T-cell (primary cell): Measurements from ENCODE around the gene TBX6. TPM values are rescaled to one million over a fixed set of nuclear protein-coding genes. Genes with fewer than 3 reads are reported as not detected.
A peak's percentile ranks its signal among the peaks of the same experiment; 100 is the strongest.

ENCODE experiments used
- ATAC-seq, 4 experiments: fragments of 200-7000 bp in 3 of 4; fragments of 150-1000 bp in 1 of 4; cut with Tn5 transposase; replicated peaks in 1 of 4; 1 replicate in 3 of 4; 2 replicates in 1 of 4; pipeline ENCODE4 v1.10.0; 2021; ENCODE audit warnings: moderate library complexity in 3 of 4, mild to moderate bottlenecking in 2 of 4, moderate number of reproducible peaks in 1 of 4
- CTCF ChIA-PET, 2 donors: fragments of 300-600 bp; sonication (Branson Sonifier 250); formaldehyde crosslinking; loops; one replicate each; lab custom pipeline; 2022; ENCODE audit warnings: antibody characterized with exemption in 2 of 2; lab: Charles Lee
- POLR2A ChIA-PET, 2 donors: fragments of 300-600 bp; sonication (Branson Sonifier 250); formaldehyde crosslinking; loops; one replicate each; lab custom pipeline; 2022; ENCODE audit warnings: antibody characterized with exemption in 2 of 2; lab: Charles Lee
- DNase-seq, 35 experiments: peaks; one replicate each; pipeline versions ENCODE4 v3.0.0 to v3.0.0-alpha.2; 2013 to 2023
- H3K27ac ChIP-seq: one replicate; pipeline ENCODE4 v1.5.1; 2013; ENCODE audit warnings: low read length
- H3K27me3 ChIP-seq, 2 experiments: replicated peaks in 1 of 2; 1 replicate in 1 of 2; 2 replicates in 1 of 2; pipeline versions ENCODE4 v1.6.1 to v1.7.0; 2013; ENCODE audit warnings: low read length in 1 of 2, mixed read lengths in 1 of 2; ENCODE audit not compliant: control insufficient read depth in 2 of 2, insufficient read depth in 2 of 2; ENCODE audit errors: extremely low read depth in 1 of 2
- H3K36me3 ChIP-seq, 2 donors: 1 replicate in 1 of 2; 2 replicates in 1 of 2; pipeline versions ENCODE4 v1.6.1 to v1.7.0; 2013; ENCODE audit warnings: low read length in 1 of 2; ENCODE audit not compliant: control insufficient read depth in 2 of 2, insufficient read depth in 1 of 2; ENCODE audit errors: extremely low read depth in 1 of 2
- H3K4me1 ChIP-seq, 2 experiments: 1 replicate in 1 of 2; 2 replicates in 1 of 2; pipeline versions ENCODE4 v1.6.1 to v1.7.0; 2013; ENCODE audit warnings: low read length in 2 of 2, mixed read lengths in 1 of 2; ENCODE audit not compliant: insufficient read depth in 2 of 2, control insufficient read depth in 1 of 2; ENCODE audit errors: extremely low read depth in 1 of 2
- H3K4me3 ChIP-seq, 2 donors: 1 replicate in 1 of 2; 2 replicates in 1 of 2; pipeline versions ENCODE4 v1.5.1 to v1.7.0; 2013; ENCODE audit warnings: mild to moderate bottlenecking in 2 of 2, low read length in 1 of 2, moderate library complexity in 1 of 2; ENCODE audit not compliant: control insufficient read depth in 1 of 2; ENCODE audit errors: extremely low read depth in 1 of 2
- H3K9me3 ChIP-seq: 2 replicates; pipeline ENCODE4 v1.7.0; 2013
- H3K27ac Mint-ChIP-seq, 2 donors: one replicate each; pipeline ENCODE4 v1.8.0; 2020 to 2021; ENCODE audit warnings: mild to moderate bottlenecking in 2 of 2, mixed read lengths in 2 of 2
- H3K27me3 Mint-ChIP-seq, 2 donors: one replicate each; pipeline ENCODE4 v1.8.0; 2021 to 2022; ENCODE audit warnings: mixed read lengths in 2 of 2
- H3K36me3 Mint-ChIP-seq: one replicate; pipeline ENCODE4 v1.8.0; 2021; ENCODE audit warnings: mixed read lengths
- H3K4me1 Mint-ChIP-seq, 3 donors: one replicate each; pipeline ENCODE4 v1.8.0; 2020 to 2022; ENCODE audit warnings: mixed read lengths in 3 of 3, mild to moderate bottlenecking in 1 of 3
- H3K4me3 Mint-ChIP-seq, 3 donors: one replicate each; pipeline ENCODE4 v1.8.0; 2020 to 2022; ENCODE audit warnings: mild to moderate bottlenecking in 3 of 3, mixed read lengths in 3 of 3, moderate library complexity in 3 of 3
- H3K9me3 Mint-ChIP-seq, 3 donors: one replicate each; pipeline ENCODE4 v1.8.0; 2020 to 2022; ENCODE audit warnings: mixed read lengths in 3 of 3
- WGBS: methylation state at CpG from one replicate; pipeline ENCODE4 v1.1.5; 2013; ENCODE audit warnings: missing lambda C conversion rate; ENCODE audit not compliant: insufficient coverage; 5-methylcytosine and 5-hydroxymethylcytosine counted together
- total RNA-seq, 35 experiments: library from RNA in 6 of 35; stranded (reverse) in 6 of 35; fragments of 120-200 nt in 1 of 35; gene quantifications; one replicate each; pipeline versions ENCODE4 v1.2.1 to v1.2.4 and lab custom pipeline; 2013 to 2026

TBX6 gene
- total RNA-seq, 5 donors from 2014 or later (not counting 1 experiment from before 2014, with no cell fraction given), result 1.4 to 2.0 (median 1.5) TPM

DNA sequence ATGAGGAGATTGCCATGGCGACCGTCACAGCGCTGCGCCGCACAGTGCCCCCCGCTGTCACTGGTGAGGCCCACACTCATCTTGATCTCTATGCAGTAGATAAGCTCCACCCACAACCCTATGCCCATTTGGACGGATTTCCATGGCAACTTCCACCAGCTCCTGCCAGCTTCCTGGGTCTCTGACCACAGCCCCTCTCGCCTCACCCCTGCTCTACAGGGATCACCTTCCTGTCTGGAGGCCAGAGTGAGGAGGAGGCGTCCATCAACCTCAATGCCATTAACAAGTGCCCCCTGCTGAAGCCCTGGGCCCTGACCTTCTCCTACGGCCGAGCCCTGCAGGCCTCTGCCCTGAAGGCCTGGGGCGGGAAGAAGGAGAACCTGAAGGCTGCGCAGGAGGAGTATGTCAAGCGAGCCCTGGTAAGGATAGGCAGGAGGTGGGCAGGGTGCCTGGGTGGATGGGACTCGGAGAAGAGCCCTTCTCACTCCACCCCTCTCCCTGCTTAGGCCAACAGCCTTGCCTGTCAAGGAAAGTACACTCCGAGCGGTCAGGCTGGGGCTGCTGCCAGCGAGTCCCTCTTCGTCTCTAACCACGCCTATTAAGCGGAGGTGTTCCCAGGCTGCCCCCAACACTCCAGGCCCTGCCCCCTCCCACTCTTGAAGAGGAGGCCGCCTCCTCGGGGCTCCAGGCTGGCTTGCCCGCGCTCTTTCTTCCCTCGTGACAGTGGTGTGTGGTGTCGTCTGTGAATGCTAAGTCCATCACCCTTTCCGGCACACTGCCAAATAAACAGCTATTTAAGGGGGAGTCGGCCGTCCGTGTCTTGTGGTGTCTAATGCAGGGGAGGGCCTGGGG lies 21.9 kb downstream of the TBX6 start:
- H3K9me3 ChIP-seq, result no peaks in the 10 kb centered on the region
- Mint-ChIP-seq H3K4me1 (peaks cover 21 to 41% (median 37%) of the 10 kb centered on the region in 3 donors), H3K27me3 (no peaks in the 10 kb centered on the region), H3K4me3 (peak overlapping the region in 2 of 3 donors; percentile 11 to 31), H3K27ac (peak overlapping the region in 1 of 2 donors; percentile 39), H3K9me3 (no peaks in the 10 kb centered on the region), H3K36me3 (peaks cover 38% of the 10 kb centered on the region)
- no peak overlapping the region for H3K27ac ChIP-seq
- POLR2A ChIA-PET, result no interaction called here
- H3K27me3 ChIP-seq, result no peaks in the 10 kb centered on the region
- peaks cover 12 to 46% of the 10 kb centered on the region in 2 experiments for H3K4me1 ChIP-seq
- WGBS, result 95% methylated on average over 8 of the region's 31 CpGs
- DNase-seq (no peak), ATAC-seq (no peak)
- peaks cover 14 to 55% of the 10 kb centered on the region in 2 donors for H3K36me3 ChIP-seq
- CTCF ChIA-PET, result no interaction called here
- no peak overlapping the region for H3K4me3 ChIP-seq

DNA sequence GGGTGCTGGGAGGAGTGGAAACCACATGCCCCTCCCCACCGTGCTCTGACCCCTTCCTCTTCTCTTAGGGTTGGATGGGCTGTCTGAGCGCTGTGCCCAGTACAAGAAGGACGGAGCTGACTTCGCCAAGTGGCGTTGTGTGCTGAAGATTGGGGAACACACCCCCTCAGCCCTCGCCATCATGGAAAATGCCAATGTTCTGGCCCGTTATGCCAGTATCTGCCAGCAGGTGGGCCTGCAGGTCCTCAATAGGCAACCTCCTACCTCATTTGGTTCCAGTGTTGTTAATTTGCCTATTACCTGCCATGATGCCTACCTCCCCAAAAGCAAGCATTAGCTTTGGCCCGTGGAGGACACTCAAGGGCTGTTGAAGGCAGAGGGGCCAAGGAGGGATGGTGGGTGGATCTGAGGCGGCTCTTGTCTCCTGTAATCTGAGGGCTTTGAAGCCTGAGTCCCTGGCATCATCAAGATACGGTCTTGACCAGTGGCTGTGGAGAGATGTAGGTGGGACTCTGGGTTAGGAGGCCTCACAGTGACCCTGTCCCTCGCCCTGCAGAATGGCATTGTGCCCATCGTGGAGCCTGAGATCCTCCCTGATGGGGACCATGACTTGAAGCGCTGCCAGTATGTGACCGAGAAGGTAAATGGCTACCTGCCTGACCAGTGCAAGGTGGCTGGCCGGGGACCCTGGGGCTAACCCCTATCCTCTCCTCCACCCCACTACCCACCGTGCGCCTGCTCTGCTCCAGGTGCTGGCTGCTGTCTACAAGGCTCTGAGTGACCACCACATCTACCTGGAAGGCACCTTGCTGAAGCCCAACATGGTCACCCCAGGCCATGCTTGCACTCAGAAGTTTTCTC lies 22.7 kb downstream of the TBX6 start:
- peaks cover 11 to 52% of the 10 kb centered on the region in 2 experiments for H3K4me1 ChIP-seq
- no peaks in the 10 kb centered on the region for H3K9me3 ChIP-seq
- Mint-ChIP-seq H3K4me1 (peaks cover 26 to 39% (median 34%) of the 10 kb centered on the region in 3 donors), H3K36me3 (peaks cover 38% of the 10 kb centered on the region), H3K27ac (peak overlapping the region; percentile 77 to 78), H3K4me3 (peak overlapping the region; percentile 42 to 64 (median 54)), H3K9me3 (no peaks in the 10 kb centered on the region), H3K27me3 (no peaks in the 10 kb centered on the region)
- 88% methylated on average over 14 of the region's 17 CpGs for WGBS
- DNase-seq (peak in 34 of 35 experiments; percentile 18 to 75 (median 57)), ATAC-seq (no peak)
- H3K4me3 ChIP-seq, result no peak overlapping the region
- ChIA-PET CTCF (interaction anchor here in 1 of 2 donors (0.7 kb wide), 1 partner anchor 22 kb away, joined by 3 read pairs; no protein-coding TSS in a partner anchor), POLR2A (no interaction called here)
- H3K27me3 ChIP-seq, result no peaks in the 10 kb centered on the region
- peak overlapping the region; percentile 30 for H3K27ac ChIP-seq
- peaks cover 14 to 55% of the 10 kb centered on the region in 2 donors for H3K36me3 ChIP-seq

DNA sequence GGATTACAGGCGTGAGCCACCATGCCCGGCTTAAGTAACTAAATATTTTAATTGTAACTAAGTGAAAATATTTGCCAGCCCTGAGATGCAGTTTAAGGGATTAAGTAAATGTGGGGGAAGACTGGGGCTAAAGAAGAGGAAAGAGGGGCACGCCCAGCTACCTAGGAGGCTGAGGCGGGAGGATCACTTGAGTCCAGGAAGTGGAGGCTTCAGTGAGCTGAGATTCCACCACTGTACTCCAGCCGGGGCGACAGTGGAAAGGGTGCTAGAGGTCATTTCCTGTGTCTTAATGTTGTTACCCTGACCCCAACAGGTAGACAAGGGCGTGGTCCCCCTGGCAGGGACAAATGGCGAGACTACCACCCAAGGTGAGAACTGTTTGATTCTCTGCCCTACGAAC lies 23.4 kb downstream of the TBX6 start:
- POLR2A ChIA-PET, result no interaction called here
- peak overlapping the region; percentile 42 to 64 (median 54) for H3K4me3 Mint-ChIP-seq
- no peaks in the 10 kb centered on the region for H3K9me3 ChIP-seq
- H3K36me3 Mint-ChIP-seq, result peaks cover 38% of the 10 kb centered on the region
- no peaks in the 10 kb centered on the region for H3K27me3 Mint-ChIP-seq
- peak overlapping the region; percentile 30 for H3K27ac ChIP-seq
- peak overlapping the region; percentile 77 to 78 for H3K27ac Mint-ChIP-seq
- no peaks in the 10 kb centered on the region for H3K27me3 ChIP-seq
- H3K9me3 Mint-ChIP-seq, result no peaks in the 10 kb centered on the region
- H3K4me1 Mint-ChIP-seq, result peaks cover 30 to 44% (median 40%) of the 10 kb centered on the region in 3 donors
- ATAC-seq, result no peak
- peaks cover 14 to 58% of the 10 kb centered on the region in 2 experiments for H3K4me1 ChIP-seq
- H3K36me3 ChIP-seq, result peaks cover 14 to 55% of the 10 kb centered on the region in 2 donors
- WGBS, result 80% methylated on average over 1 of the region's 9 CpGs
- no peak overlapping the region for H3K4me3 ChIP-seq
- CTCF ChIA-PET, result interaction anchor here in 1 of 2 donors (0.7 kb wide), 1 partner anchor 117 kb away, joined by 3 read pairs; no protein-coding TSS in a partner anchor
- DNase-seq, result no peak

DNA sequence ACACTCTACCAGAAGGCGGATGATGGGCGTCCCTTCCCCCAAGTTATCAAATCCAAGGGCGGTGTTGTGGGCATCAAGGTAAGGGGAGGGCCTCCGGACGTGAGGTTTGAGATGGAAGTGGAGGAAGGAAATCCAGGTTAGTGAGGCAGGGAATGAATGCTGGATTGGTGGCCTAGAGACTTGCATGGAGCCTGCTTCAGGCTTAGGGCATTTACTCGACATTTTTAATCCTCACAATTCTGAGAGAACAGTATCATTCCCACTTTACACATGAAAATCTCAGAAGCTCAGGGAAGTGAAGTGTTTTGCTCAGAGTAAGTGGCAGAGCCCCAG lies 24.2 kb downstream of the TBX6 start:
- Histone ChIP-seq H3K9me3 (no peaks in the 10 kb centered on the region), H3K4me3 (peak overlapping the region in 1 of 2 donors; percentile 2), H3K36me3 (peaks cover 14 to 55% of the 10 kb centered on the region in 2 donors), H3K4me1 (peaks cover 14 to 61% of the 10 kb centered on the region in 2 experiments), H3K27me3 (no peaks in the 10 kb centered on the region), H3K27ac (no peak overlapping the region)
- peak overlapping the region; percentile 71 to 98 for H3K27ac Mint-ChIP-seq
- ChIA-PET POLR2A (no interaction called here), CTCF (interaction anchor here (0.6 to 0.7 kb wide), 2 partner anchors 14 to 278 kb away, joined by 4 to 9 read pairs; a partner anchor contains a TSS)
- H3K4me1 Mint-ChIP-seq, result peaks cover 30 to 44% (median 42%) of the 10 kb centered on the region in 3 donors
- ATAC-seq, result no peak
- WGBS, result no CpG with 5 or more reads among the region's 6 CpGs
- H3K4me3 Mint-ChIP-seq, result peak overlapping the region; percentile 94 to 99 (median 98)
- H3K27me3 Mint-ChIP-seq, result no peaks in the 10 kb centered on the region
- DNase-seq, result no peak
- H3K36me3 Mint-ChIP-seq, result peaks cover 38% of the 10 kb centered on the region
- no peaks in the 10 kb centered on the region for H3K9me3 Mint-ChIP-seq

DNA sequence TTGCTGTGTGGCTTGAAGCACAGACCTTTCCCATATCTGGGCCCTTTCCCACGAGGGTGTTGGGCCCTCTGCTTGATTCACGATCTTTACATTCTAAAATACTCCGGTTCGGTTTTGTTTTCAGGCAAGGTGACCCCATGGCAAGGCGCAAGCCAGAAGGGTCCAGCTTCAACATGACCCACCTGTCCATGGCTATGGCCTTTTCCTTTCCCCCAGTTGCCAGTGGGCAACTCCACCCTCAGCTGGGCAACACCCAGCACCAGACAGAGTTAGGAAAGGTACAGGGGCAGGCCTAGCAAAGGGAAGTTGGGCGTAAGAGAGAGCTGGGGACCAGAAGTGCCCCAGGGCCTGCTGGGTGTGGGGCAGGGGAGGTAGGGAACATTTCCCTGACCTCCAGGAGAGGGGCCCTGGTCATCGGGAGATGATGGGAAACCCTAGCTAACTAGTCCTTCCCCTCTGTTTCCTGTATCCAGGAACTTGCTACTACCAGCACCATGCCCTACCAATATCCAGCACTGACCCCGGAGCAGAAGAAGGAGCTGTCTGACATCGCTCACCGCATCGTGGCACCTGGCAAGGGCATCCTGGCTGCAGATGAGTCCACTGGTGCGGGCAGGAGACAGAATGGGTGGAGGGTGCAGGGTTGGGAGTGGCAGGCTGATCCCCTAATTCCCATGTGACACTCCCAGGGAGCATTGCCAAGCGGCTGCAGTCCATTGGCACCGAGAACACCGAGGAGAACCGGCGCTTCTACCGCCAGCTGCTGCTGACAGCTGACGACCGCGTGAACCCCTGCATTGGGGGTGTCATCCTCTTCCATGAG lies 24.8 kb downstream of the TBX6 start:
- Histone ChIP-seq H3K9me3 (no peaks in the 10 kb centered on the region), H3K36me3 (peaks cover 14 to 50% of the 10 kb centered on the region in 2 donors), H3K27ac (peak overlapping the region; percentile 73), H3K4me1 (peaks cover 14 to 61% of the 10 kb centered on the region in 2 experiments), H3K4me3 (peak overlapping the region; percentile 95 to 96), H3K27me3 (no peaks in the 10 kb centered on the region)
- WGBS, result 62% methylated on average over 8 of the region's 21 CpGs
- H3K27ac Mint-ChIP-seq, result peak overlapping the region; percentile 98
- peaks cover 30 to 42% (median 42%) of the 10 kb centered on the region in 3 donors for H3K4me1 Mint-ChIP-seq
- ChIA-PET CTCF (interaction anchor here (0.6 to 0.7 kb wide), 2 partner anchors 14 to 278 kb away, joined by 4 to 9 read pairs; a partner anchor contains a TSS), POLR2A (interaction anchor here in 1 of 2 donors (0.5 to 1.6 kb wide), 3 partner anchors 9 to 346 kb away, joined by 3 to 6 read pairs (median 6); partner anchors contain the start of gene PPP4C)
- no peaks in the 10 kb centered on the region for H3K9me3 Mint-ChIP-seq
- ATAC-seq (no peak), DNase-seq (no peak)
- H3K27me3 Mint-ChIP-seq, result no peaks in the 10 kb centered on the region
- H3K4me3 Mint-ChIP-seq, result peak overlapping the region; percentile 94 to 99 (median 98)
- H3K36me3 Mint-ChIP-seq, result peaks cover 35% of the 10 kb centered on the region
